ENCODE measurements around the gene PNPLA8.

PNPLA8 gene

DNA sequence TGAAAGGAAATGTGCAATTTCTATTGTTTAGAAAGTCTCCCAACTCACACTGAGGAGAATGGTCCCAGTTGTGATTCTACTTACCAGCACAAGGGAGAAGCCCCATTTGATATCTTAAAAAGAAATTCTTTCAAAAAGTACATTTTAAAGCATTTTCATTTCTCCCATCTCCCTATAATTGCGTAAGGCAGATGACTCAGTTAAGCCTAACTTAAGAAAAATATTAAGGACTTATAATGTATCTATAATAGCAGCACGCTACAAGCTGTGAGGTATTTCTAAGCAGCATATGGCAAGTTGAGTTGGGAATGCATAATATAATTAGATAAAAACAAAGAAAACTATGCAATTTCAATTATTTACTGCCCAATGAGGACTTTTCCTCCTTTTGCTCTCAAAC is 61.2 kb downstream of the PNPLA8 start:
- DNase-seq = no peak

GRCh38 chr7:108463613-108464012 is 62.3 kb downstream of the PNPLA8 start:
- DNase-seq = no peak

- no peak for DNase-seq
Measured at GRCh38 chr7:108461840-108462239, 64.1 kb downstream of the PNPLA8 start.

DNA sequence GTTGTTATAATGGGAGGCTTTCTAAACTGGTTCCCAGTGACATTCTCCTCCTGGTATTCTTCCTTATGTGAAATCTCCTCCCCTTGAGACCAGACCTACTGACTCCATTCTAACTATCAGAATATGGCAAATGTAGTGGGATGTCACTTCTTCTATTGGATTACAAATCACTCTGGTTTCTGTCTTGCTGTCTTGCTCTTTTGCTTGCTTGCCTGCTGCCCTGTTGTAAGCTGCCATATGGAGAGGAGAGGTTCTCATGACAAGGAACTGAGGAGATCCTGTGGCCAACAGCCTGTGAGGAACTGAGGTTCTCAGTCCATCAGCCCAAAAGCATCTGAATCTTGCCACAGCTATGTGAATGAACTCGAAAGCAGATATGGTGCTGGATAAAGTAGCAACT is 65.0 kb downstream of the PNPLA8 start:
- DNase-seq = no peak

- DNase-seq = no peak
Measured at GRCh38 chr7:108459922-108460551, 65.9 kb downstream of the PNPLA8 start.

- DNase-seq = no peak
Measured at GRCh38 chr7:108457871-108458270, 68.1 kb downstream of the PNPLA8 start.

- DNase-seq = no peak
Measured at GRCh38 chr7:108456845-108457540, 68.9 kb downstream of the PNPLA8 start.

DNA sequence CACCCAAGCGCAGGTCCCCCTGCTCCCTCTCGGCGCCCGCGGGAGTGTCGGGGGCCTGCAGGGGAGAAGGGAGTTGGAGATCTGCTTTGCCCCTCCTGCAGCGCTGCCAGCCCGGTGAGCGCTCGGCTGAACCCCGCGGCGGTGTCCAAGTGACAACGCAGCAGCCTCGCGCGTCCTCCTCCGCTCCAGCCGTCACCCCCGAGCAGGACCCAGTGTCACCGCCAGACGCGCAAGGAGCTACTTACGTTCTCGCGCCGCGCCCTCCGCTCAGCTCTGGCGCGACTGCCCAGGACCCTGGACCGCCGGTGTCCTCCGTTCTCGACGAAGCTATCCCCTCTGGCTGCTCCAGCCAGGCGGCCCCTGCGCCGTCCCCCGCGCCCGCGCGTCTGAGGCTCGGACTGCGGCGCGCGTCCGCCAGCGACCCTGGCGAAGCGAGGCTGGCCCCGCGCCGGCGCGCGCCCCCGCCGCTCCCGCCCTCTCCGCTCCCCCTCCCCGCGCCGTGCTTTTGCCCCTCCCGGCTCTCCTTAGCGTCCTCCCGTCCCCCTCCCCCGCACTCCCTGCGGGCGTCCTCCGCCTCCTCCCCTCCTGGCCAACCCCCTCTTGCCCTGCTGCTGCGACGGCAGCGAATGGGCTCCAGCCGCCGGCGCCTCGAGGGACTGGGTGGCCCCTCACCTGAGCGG is 69.8 kb downstream of the PNPLA8 start, which contains the start of gene NRCAM:
Gene NRCAM, minus strand, starts transcription at position 439 of the 680 bp plus-strand sequence. CDS start 216,372 bp downstream, outside the sequence.
- no peak for DNase-seq

DNA sequence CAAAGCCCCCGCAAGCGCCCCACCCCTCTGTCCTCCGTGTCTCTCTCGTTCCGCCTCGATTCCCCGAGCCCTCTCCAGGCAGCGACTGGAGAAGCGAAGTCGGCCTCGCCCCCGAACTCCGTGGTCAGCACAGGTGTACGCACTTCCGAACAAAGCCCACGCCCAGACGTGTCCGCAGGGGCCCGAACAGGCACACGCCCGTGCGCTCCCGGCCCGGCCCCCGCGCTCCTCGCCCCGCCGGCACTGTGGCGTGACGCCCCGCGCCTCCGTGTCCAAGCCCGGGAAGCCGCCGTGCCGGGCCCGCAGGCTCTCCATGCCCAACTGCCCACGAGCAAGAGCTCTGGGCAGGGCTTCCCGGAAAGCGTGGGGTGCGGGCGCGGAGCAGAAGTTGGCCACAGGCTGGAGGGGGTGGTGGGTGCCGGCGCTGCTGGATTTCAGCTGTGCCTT is 70.4 kb downstream of the PNPLA8 start:
- no peak for DNase-seq

DNA sequence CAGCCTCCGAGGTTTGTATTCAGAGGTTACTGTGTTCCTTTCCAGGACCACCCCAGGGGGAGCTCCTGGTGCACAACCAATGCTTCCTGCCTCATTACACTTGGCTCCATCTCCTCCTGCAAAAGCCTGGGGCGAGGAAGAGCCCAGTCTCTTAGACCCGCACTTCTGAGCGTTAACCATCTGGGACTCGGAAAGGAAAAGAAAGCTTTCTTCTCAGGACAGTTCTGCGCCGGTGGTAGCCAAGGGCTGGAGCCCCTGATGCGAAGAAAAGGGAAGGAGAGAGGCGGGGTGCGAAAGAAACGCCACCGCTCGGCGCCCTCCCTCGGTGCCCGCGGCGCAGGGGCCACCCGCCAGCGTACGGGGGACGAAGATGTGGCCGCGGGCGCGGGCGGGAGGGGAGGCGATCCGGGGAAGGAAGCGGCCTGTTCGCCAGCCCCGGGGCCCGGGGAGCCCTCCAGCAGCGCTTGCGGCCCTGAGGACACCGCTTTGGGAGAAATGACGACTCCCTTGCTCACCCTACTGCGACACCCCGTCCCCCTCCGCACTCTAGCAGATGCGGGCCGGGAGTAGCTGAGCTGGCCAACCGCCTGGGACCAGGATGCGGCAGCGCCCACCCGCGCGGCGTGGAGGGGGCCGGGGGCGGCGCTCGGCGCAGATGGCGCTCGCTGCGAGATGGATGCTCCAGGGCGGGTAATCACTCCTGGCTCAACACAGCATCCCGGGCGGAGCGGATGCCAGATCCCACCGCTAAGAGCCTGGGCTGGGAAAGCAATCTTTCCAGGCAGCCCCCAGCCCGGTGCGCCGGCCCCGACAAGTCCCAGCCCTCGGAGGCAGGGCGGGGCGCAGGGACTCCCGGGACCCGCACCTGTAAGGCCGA is 71.0 kb downstream of the PNPLA8 start:
- no peak for DNase-seq

DNA sequence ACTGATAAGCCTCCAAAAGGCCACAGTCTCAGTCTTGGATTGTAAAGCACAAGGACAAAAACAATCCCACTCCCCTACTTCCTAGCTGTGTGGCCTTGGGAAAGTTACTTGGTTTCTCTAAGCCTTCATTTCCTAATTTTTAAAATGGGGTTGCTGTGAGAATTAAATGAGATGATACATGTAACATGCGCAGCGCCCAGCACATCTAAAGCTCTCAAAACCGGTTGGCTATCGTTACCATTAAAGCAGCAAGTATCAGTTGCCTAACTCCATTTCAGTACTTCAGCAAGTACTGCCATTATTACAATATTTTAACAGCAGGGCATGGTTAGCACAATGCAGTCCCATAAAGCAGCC is 71.6 kb downstream of the PNPLA8 start:
- DNase-seq = no peak

- DNase-seq = no peak
Measured at GRCh38 chr7:108453320-108453719, 72.6 kb downstream of the PNPLA8 start.

DNA sequence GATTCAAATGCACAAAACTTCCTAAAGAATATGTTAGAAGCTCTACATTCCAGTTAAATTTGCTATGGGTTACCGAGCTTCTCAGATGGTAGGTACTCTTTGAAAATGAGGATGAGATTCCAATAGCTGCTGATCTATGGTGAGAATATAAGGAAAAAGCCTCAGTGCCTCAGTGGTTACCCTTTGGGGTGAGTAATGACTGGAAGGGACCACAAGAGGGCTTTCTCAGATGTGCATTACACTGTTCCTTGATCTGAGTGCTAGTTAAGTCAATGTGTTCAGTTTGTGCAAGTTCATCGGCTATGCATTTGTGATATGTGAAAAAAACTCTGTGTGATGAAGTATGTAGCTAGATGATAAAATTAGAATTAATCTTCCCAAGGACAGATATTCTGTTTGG is 73.2 kb downstream of the PNPLA8 start:
- no peak for DNase-seq

GRCh38 chr7:108451296-108451848 is 74.6 kb downstream of the PNPLA8 start:
- no peak for DNase-seq

DNA sequence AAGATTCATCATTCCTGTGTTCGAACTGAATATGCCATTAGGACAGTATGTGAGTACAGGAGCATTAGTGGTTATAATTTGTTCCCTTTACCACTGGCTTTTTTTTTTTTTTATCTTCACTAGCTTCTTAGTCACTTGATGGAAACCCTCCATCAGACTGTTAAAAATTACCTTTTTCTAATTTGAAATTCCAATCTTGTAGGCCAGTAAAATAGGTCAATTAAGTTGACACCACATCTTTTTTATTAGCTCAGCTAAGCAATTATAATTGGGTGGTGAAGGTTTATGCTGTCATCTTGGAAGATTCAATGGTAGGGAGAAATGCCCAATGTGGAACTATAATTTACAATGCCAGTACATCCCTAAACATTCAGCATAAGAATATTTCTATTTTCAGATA is 75.8 kb downstream of the PNPLA8 start:
- DNase-seq = no peak

DNA sequence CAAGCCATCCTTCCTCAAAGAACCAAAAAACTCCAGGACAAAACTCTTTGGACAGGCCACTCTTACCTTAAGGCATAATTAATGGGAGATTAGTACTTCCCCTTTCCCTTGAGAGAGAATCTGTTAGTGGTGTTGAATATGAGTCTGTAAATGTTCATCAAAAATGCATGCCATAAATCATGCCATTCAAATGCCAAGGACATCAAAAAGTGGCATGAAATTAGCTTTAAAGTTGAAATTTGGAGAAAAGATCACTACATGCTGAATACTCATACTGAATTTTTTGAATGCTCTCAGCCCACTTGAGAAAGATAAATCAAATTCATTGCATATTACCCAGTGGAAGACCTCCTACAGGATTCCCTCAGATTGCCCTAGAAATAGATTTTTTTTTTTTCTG is 76.4 kb downstream of the PNPLA8 start:
- DNase-seq = no peak

- DNase-seq = no peak
Measured at GRCh38 chr7:108448584-108449505, 77.1 kb downstream of the PNPLA8 start.

- no peak for DNase-seq
Measured at GRCh38 chr7:108442039-108442568, 83.8 kb downstream of the PNPLA8 start.

GRCh38 chr7:108441392-108441955 is 84.5 kb downstream of the PNPLA8 start:
- DNase-seq = no peak

- DNase-seq = no peak
Measured at GRCh38 chr7:108440613-108441012, 85.3 kb downstream of the PNPLA8 start.

DNA sequence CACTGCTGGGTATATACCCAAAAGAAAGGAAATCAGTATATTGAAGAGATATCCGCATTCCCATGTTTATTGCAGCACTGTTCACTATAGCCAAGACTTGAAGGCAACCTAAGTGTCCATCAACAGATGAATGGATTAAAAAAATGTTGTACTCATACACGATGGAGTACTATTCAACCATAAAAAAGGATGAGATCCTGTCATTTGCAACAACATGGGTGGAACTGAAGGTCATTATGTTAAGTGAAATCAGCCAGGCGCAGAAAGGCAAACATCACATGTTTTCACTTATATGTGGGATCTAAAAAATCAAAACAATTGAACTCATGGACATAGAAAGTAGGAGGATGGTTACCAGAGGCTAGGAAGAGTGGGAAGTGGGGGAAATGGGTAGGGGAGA is 89.0 kb downstream of the PNPLA8 start:
- no peak for DNase-seq
